ENCODE measurements around the gene ABCA5. TPM values are rescaled to one million over a fixed set of nuclear protein-coding genes. Genes with fewer than 3 reads are reported as not detected.

The ABCA5 gene
- total and polyA plus RNA-seq, 2 of the 13 experiments (the other 11 are each of a cell fraction or from before 2014, with no cell fraction given) = 9.7 to 10.1 TPM

GRCh38 chr17:69235338-69236058 lies 91.4 kb downstream of the ABCA5 start (continued):
- TF ChIP-seq USF2 (IDR thresholded peaks at IDR 0.05; ENCODE audit: low read depth, low read length) = no peak
- TF ChIP-seq USF2 (CRISPR knock-in tag; IDR thresholded peaks at IDR 0.05; ENCODE audit: borderline replicate concordance) = no peak
- TF ChIP-seq MTA3 (CRISPR knock-in tag; IDR thresholded peaks at IDR 0.05) = no peak
- TF ChIP-seq NCOA5 (CRISPR knock-in tag; IDR thresholded peaks at IDR 0.05) = no peak
- TF ChIP-seq KLF13 (CRISPR knock-in tag; IDR thresholded peaks at IDR 0.05) = no peak
- TF ChIP-seq SMARCC2 (IDR thresholded peaks at IDR 0.05) = no peak
- TF ChIP-seq TBX2 (CRISPR knock-in tag; IDR thresholded peaks at IDR 0.05; ENCODE audit: borderline replicate concordance) = no peak
- TF ChIP-seq STAT5B (CRISPR knock-in tag; IDR thresholded peaks at IDR 0.05) = no peak
- no peak for TF ChIP-seq ZNF710 (CRISPR knock-in tag; IDR thresholded peaks at IDR 0.05; ENCODE audit: borderline replicate concordance)
- no peak for TF ChIP-seq NCOR1 (IDR thresholded peaks at IDR 0.05; ENCODE audit: borderline replicate concordance, low read length)
- TF ChIP-seq ZNF543 (CRISPR knock-in tag; IDR thresholded peaks at IDR 0.05) = no peak
- no peak for TF ChIP-seq ZNF780A (CRISPR knock-in tag; IDR thresholded peaks at IDR 0.05)
- TF ChIP-seq TBL1XR1 (IDR thresholded peaks at IDR 0.05; ENCODE audit: borderline replicate concordance, low read length, partially characterized antibody) = no peak
- no peak for TF ChIP-seq POLR2AphosphoS2 (IDR thresholded peaks at IDR 0.05; ENCODE audit: low read depth, low read length)
- no peak for TF ChIP-seq ZNF513 (CRISPR knock-in tag; conservative IDR thresholded peaks at IDR 0.05)
- no peak for TF ChIP-seq EZH2 (conservative IDR thresholded peaks at IDR 0.05; ENCODE audit: low read depth, low read length)
- no peak for TF ChIP-seq ZNF879 (CRISPR knock-in tag; IDR thresholded peaks at IDR 0.05)
- no peak; the same call in 1 of the 2 replicates for TF ChIP-seq KLF11 (CRISPR knock-in tag; IDR thresholded peaks at IDR 0.05)
- no peak for TF ChIP-seq ZNF704 (CRISPR knock-in tag; IDR thresholded peaks at IDR 0.05; ENCODE audit: borderline replicate concordance)
- TF ChIP-seq ARID5B (CRISPR knock-in tag; IDR thresholded peaks at IDR 0.05) = peak; percentile 75
